Stimulated activated CD8-positive, alpha-beta memory T cell treated with anti-CD3 and anti-CD28 coated beads, Interleukin-12 subunit alpha, Interleukin-12 subunit beta, amount 100 ng/mL, for 4 hours (primary cell): ENCODE data around the gene FUT4.
"Not testable (repeated sequence)": the region's sequence is repeated elsewhere in the genome, so short reads cannot be mapped to it uniquely, and the experiment has no call there.

Source experiments
- DNase-seq: peaks from one replicate; pipeline ENCODE4 v3.0.0-alpha.2; 2020; ENCODE audit warnings: low read depth

The FUT4 gene, protein sequence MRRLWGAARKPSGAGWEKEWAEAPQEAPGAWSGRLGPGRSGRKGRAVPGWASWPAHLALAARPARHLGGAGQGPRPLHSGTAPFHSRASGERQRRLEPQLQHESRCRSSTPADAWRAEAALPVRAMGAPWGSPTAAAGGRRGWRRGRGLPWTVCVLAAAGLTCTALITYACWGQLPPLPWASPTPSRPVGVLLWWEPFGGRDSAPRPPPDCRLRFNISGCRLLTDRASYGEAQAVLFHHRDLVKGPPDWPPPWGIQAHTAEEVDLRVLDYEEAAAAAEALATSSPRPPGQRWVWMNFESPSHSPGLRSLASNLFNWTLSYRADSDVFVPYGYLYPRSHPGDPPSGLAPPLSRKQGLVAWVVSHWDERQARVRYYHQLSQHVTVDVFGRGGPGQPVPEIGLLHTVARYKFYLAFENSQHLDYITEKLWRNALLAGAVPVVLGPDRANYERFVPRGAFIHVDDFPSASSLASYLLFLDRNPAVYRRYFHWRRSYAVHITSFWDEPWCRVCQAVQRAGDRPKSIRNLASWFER

GRCh38 chr11:94543695-94544645, at the start of gene FUT4:
Gene FUT4, plus strand, starts transcription at chr11:94543921. Its CDS starts 213 bp downstream, at chr11:94544134.
- DNase-seq = peak; percentile 52

GRCh38 chr11:94494126-94494680, 49.5 kb upstream of the FUT4 start:
- no peak for DNase-seq

DNA sequence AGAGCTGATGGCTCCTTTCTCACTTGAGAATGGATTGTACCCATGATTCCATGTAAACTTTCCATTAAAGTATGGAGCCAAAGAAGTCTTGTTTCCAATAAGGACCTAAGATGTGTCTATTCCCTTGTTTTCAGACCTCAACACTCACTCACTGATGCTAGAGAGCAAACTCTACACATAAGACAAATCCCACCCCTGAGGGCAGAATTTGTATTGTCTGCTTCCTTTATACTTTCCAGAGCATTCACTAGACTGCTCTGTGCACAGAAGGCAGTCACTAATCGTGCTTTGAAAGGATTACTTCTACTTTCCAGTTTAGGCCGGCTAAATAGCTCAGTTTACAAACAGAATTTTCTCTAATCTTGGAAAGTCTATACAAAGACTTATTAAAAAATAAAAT, 43.5 kb upstream of the FUT4 start:
- DNase-seq = no peak

DNA sequence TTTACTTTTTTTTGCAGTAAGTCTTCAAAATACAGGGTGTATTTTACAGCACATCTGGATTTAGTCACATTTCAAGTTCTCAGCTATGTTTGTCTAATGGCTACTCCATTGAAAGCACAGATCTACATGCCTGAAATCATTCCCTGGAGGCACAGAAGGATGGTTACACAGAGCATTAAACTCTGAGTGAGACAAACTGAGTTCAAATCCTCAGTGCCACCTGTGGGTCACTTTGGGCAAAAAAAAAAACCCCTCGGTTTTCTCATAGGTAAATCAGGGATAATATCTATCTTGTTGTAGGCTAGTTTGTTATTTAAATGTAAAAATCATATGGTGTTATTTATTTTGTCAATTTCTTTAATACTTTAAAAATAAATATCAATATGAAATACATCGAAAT, 42.2 kb upstream of the FUT4 start:
- DNase-seq = no peak

DNA sequence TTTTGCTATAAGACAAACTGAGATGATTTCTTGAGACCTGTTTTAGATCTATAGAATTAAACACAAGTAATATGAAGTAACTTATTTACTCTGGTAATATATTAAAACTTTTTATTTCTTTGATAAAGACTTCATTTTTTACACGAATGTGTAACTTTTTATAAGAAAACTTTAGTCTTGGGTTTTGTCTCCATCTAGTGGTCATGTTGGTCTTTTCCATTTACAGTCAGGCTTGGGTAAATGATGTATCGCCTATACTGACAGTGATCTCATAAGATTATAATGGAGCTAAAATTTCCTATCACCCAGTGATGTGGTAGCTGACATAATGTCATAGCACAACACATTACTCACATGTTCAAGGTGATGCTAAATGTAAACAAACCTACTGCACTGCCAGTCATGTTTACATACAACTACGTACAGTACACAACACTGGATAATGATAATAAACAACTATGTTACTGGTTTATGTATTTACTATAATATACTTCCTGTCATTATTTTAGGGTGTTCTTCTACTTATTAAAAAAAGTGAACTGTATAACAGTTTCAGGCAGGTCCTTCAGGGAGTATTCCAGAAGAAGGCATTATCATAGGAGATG, 38.9 kb upstream of the FUT4 start:
- DNase-seq = no peak

DNA sequence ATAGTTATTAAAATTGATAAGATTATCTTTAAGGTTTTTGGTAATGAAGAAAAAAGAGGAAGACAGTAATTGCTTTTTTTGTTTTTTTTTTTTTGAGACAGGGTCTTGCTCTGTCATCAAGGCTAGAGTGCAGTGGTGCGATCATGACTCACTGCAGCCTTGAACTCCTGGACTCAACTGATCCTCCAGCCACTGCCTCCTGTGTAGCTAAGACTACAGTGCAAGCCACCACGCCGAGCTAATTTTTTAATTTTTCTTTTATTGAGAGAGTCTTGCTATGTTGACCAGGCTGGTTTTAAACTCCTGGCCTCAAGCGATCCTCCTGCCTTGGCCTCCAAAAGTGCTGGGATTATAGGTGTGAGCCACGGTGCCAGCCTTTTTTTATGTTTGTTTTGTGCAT, 37.2 kb upstream of the FUT4 start:
- not testable (repeated sequence) for DNase-seq

- no peak for DNase-seq
Measured at GRCh38 chr11:94507485-94507884, 36.2 kb upstream of the FUT4 start.

DNA sequence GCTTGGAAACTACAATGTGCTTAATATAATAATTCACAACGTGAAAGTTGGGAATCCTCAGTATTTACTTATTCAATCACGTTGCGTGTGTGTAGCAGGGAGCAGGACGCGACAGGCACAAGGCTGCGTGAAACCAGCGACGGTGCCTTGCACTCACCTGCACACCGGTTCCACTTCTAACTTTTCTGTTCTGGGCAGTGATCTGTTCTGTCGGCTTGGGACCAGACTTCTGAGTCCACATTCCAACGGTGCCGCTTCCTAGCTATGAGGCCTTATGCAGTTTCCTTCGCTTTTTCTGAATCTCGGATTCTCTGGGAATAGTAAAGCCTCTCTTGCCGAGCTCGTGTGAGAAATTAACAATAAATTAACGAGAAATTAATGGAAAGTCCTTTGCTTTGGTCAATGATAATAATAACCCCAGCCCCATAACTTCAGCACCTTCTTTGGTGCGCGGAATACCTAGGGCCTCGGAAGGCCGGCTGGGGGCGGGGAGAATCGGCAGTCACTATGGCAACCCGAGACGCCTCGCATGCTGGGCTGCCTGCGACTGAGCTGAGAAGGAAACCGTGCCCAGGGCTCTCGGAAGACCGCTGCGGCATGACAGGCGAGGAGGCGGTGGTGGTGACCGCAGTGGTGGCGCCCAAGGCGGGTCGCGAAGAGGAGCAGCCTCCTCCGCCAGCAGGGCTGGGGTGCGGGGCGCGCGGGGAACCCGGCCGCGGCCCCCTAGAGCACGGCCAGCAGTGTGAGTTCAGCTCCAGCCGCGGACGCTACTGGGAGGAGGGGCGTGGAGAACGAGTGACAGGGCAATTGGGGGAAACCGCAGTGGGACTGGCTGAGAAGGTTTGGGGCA, 31.6 kb upstream of the FUT4 start, which contains the start of gene C11orf97:
Gene C11orf97 (plus strand): TSS at position 530 of the 850 bp plus-strand sequence. CDS start 68 bp downstream, at position 598.
- DNase-seq = peak; percentile 42

- no peak for DNase-seq
Measured at GRCh38 chr11:94513091-94513490, 30.6 kb upstream of the FUT4 start.

GRCh38 chr11:94515398-94515797, 28.3 kb upstream of the FUT4 start:
- no peak for DNase-seq

DNA sequence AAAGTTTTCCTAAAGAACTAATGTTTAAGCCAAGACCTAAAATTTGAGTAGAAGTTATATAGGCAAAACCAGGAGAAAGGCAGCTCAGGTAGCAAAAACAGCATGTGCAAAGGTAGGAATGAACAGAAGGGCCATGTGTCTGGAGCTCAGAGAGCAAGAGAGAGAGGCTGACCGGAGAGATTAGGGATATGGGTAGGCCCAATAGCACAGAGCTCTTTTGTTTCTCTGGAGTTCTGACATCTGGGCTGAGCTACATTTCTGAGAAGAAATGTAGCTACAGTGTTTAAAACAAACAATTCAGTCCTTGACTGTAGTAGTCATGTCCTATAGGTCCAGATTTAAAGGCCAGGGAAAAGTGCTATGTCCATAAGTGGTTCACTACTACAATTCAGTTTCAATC, 27.0 kb upstream of the FUT4 start:
- DNase-seq = no peak

DNA sequence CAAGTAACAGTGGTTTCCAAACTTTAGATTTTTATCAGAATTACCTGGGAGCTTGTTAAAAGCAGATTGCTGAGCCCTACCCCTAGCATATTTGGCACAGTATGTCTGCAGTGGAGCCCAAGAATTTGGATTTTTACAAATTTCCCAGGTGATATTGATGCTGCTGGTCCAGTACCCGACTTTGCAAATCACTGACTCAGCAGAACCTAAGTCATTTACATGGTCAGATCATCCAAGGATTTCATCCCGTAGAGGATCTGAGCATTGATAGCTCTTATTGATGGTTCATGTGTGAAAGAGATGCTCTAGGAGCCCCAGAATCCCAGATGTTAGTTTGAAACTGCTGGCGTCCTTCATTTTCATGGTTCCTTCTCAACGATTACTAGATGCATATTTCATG, 25.4 kb upstream of the FUT4 start:
- DNase-seq = no peak

GRCh38 chr11:94519478-94520084, 24.1 kb upstream of the FUT4 start:
- DNase-seq = no peak

DNA sequence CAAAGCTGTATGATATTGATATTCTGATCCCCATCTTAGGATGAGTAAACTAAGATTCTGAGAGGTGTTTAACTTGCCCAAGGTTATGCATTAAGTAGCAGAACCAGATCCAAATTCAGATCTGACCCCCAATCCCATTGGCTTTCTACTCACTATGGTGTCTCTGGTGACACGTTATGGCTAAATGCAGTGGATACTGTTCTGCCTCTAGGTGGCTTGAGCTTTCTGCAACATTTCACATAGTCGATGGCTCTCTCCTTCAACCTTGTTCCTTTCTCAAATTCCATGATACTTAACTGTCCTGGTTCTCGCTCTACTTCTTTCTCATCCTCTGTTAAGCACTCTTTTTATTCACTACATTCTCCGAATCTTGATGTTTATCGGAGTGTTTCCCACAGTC, 22.0 kb upstream of the FUT4 start:
- DNase-seq = no peak

- DNase-seq = no peak
Measured at GRCh38 chr11:94524341-94524740, 19.4 kb upstream of the FUT4 start.

- no peak for DNase-seq
Measured at GRCh38 chr11:94525546-94526324, 18.0 kb upstream of the FUT4 start.

- no peak for DNase-seq
Measured at GRCh38 chr11:94526645-94527438, 16.9 kb upstream of the FUT4 start.

- no peak for DNase-seq
Measured at GRCh38 chr11:94528551-94528950, 15.2 kb upstream of the FUT4 start.

GRCh38 chr11:94532211-94532610, 11.5 kb upstream of the FUT4 start:
- no peak for DNase-seq
